K562 (cell line): ENCODE data around the gene ZDHHC3. TPM values are rescaled to one million over a fixed set of nuclear protein-coding genes. Genes with fewer than 3 reads are reported as not detected.

ENCODE experiments used
- ATAC-seq: fragments of 200-7000 bp; cut with Tn5 transposase; 3 replicates; pipeline ENCODE4 v1.9.1; 2020; ENCODE audit warnings: moderate library complexity
- BruUV-seq: library from RNA; stranded (reverse); fragments of 400-500 nt; replicated peaks from 2 replicates; lab custom pipeline; 2021; lab: Mats Ljungman, UMichigan
- CTCF ChIA-PET: fragments of 300-600 bp; formaldehyde crosslinking; extraction: SDS; loops from one replicate; lab custom pipeline; 2021; ENCODE audit warnings: low intra/inter-chr PET ratio; lab: Yijun Ruan, JAX
- POLR2A ChIA-PET: fragments of 300-600, 350-650 bp; sonication (Branson Sonifier 250); formaldehyde crosslinking; extraction: SDS; loops from one replicate; lab custom pipeline; 2021; ENCODE audit warnings: antibody characterized with exemption, inconsistent platforms; lab: Yijun Ruan, JAX
- DNase-seq, 4 experiments: peaks; one replicate each; pipeline versions ENCODE4 v3.0.0 to v3.0.0-alpha.2; 2011 to 2018; ENCODE audit warnings: low spot score in 3 of 4, mixed read lengths in 3 of 4; ENCODE audit errors: extremely low read depth in 1 of 4
- FAIRE-seq: peaks from 2 replicates; lab custom pipeline; 2011; peaks lifted over from hg19 to GRCh38; lab: Jason Lieb, UNC
- H2AFZ ChIP-seq: 2 replicates; pipeline ENCODE4 v1.6.0; 2011; ENCODE audit warnings: low read depth, low read length, control low read depth, inconsistent platforms
- H3K27ac ChIP-seq: fragments of 200-600 bp; 3 replicates; pipeline ENCODE4 v1.8.0; 2011; ENCODE audit warnings: low read depth, mild to moderate bottlenecking, control low read depth, inconsistent platforms, low read length, moderate library complexity, mixed read lengths; ENCODE audit errors: extremely low read depth
- H3K27me3 ChIP-seq, 2 experiments: fragments of 300-600 bp in 1 of 2; 2 replicates in 1 of 2; 3 replicates in 1 of 2; pipeline versions ENCODE4 v1.6.0 to v1.8.0; 2011; ENCODE audit warnings: inconsistent platforms in 2 of 2, low read length in 2 of 2, mild to moderate bottlenecking in 1 of 2, mixed read lengths in 1 of 2, moderate library complexity in 1 of 2; ENCODE audit not compliant: control insufficient read depth in 2 of 2, insufficient read depth in 2 of 2
- H3K36me3 ChIP-seq: fragments of 300-600 bp; 3 replicates; pipeline ENCODE4 v1.8.0; 2011; ENCODE audit warnings: mild to moderate bottlenecking, low read length, inconsistent platforms; ENCODE audit not compliant: control insufficient read depth, insufficient read depth
- H3K4me1 ChIP-seq, 2 experiments: fragments of 200-600 bp in 1 of 2; replicated peaks in 1 of 2; 2 replicates in 1 of 2; 3 replicates in 1 of 2; pipeline versions ENCODE4 v1.5.1 to v1.8.0; 2011; ENCODE audit warnings: inconsistent platforms in 2 of 2, low read length in 2 of 2, mild to moderate bottlenecking in 1 of 2, mixed read lengths in 1 of 2, moderate library complexity in 1 of 2; ENCODE audit not compliant: control insufficient read depth in 2 of 2, insufficient read depth in 2 of 2
- H3K4me2 ChIP-seq: 2 replicates; pipeline ENCODE4 v1.6.1; 2011; ENCODE audit warnings: low read length, control low read depth, inconsistent platforms, mixed read lengths; ENCODE audit not compliant: insufficient read depth
- H3K4me3 ChIP-seq: fragments of 200-600 bp; sonication (generic), shearing (Covaris generic); 2 replicates; pipeline ENCODE4 v1.5.1; 2016; ENCODE audit warnings: control low read depth, inconsistent platforms
- H3K79me2 ChIP-seq: fragments of 200-600 bp; 3 replicates; pipeline ENCODE4 v1.8.0; 2011; ENCODE audit warnings: low read length, inconsistent platforms; ENCODE audit not compliant: control insufficient read depth, insufficient read depth
- H3K9ac ChIP-seq, 2 experiments: 2 replicates each; pipeline versions ENCODE4 v1.6.0 to v1.6.1; 2011; ENCODE audit warnings: low read depth in 2 of 2, low read length in 2 of 2, control low read depth in 1 of 2, inconsistent platforms in 1 of 2, mild to moderate bottlenecking in 1 of 2, mixed read lengths in 1 of 2; ENCODE audit not compliant: insufficient read depth in 1 of 2
- H3K9me1 ChIP-seq: one replicate; pipeline ENCODE4 v1.6.0; 2011; ENCODE audit warnings: inconsistent platforms, mild to moderate bottlenecking, low read length, moderate library complexity; ENCODE audit not compliant: control insufficient read depth, insufficient read depth
- H3K9me3 ChIP-seq: replicated peaks from 2 replicates; pipeline ENCODE4 v1.5.1; 2011; ENCODE audit warnings: low read depth, low read length, inconsistent platforms; ENCODE audit not compliant: control insufficient read depth, insufficient read depth
- H4K20me1 ChIP-seq: replicated peaks from 2 replicates; pipeline ENCODE4 v1.6.1; 2011; ENCODE audit warnings: low read length, inconsistent platforms, mixed read lengths; ENCODE audit not compliant: control insufficient read depth, insufficient read depth
- ATF7 ChIP-seq: fragments of 450-650 bp; IDR thresholded peaks from 2 replicates; pipeline ENCODE4 v1.7.1; 2014; ENCODE audit warnings: mild to moderate bottlenecking, moderate library complexity
- CBFA2T3 ChIP-seq: fragments of 450-650 bp; IDR thresholded peaks from 2 replicates; pipeline ENCODE4 v1.6.1; 2017
- EWSR1 ChIP-seq: fragments of 450-650 bp; IDR thresholded peaks from 2 replicates; pipeline ENCODE4 v1.6.1; 2018; ENCODE audit warnings: borderline replicate concordance, mild to moderate bottlenecking, low read depth, moderate library complexity; ENCODE audit not compliant: partially characterized antibody
- HEY1 ChIP-seq: fragments of 250-450 bp; sonication (Bioruptor Pico); IDR thresholded peaks from 2 replicates; pipeline ENCODE4 v1.5.0; 2020; ENCODE audit warnings: mild to moderate bottlenecking, moderate library complexity, borderline replicate concordance
- JUNB ChIP-seq: fragments of 450-650 bp; formaldehyde crosslinking; conservative IDR thresholded peaks from 2 replicates; pipeline ENCODE4 v1.4.0; 2020; ENCODE audit warnings: mild to moderate bottlenecking
- NELFE ChIP-seq: IDR thresholded peaks from 2 replicates; pipeline ENCODE4 v1.6.1; 2011; ENCODE audit warnings: mild to moderate bottlenecking; ENCODE audit not compliant: insufficient read depth, insufficient read length
- NFATC3 ChIP-seq: fragments of 450-650 bp; IDR thresholded peaks from 2 replicates; pipeline ENCODE4 v1.6.1; 2017; ENCODE audit warnings: mild to moderate bottlenecking
- NFYB ChIP-seq: IDR thresholded peaks from 2 replicates; pipeline ENCODE4 v1.6.1; 2011; ENCODE audit warnings: mild to moderate bottlenecking, moderate library complexity; ENCODE audit not compliant: insufficient read length; ENCODE audit errors: extremely low read depth
- POLR3A ChIP-seq: IDR thresholded peaks from 2 replicates; pipeline ENCODE4 v1.6.1; 2011; ENCODE audit warnings: borderline replicate concordance, mild to moderate bottlenecking, moderate library complexity; ENCODE audit not compliant: insufficient read length, insufficient read depth; ENCODE audit errors: extremely low read depth
- SMAD1 ChIP-seq: fragments of 150-350 bp; IDR thresholded peaks from 2 replicates; pipeline ENCODE4 v1.6.1; 2014; ENCODE audit warnings: low read length, low read depth; ENCODE audit not compliant: partially characterized antibody
- ZNF311 ChIP-seq: fragments of 250-450 bp; sonication (Bioruptor Pico); IDR thresholded peaks from 2 replicates; pipeline ENCODE4 v1.4.0; 2020; ENCODE audit warnings: mild to moderate bottlenecking, moderate library complexity
- ZNF431 ChIP-seq: sonication (generic); formaldehyde crosslinking; IDR thresholded peaks from 2 replicates; pipeline ENCODE4 v1.8.0; 2022; ENCODE audit warnings: mild to moderate bottlenecking, missing genetic modification reagents
- WGBS: fragments of 100-300 bp; shearing (Covaris generic); methylation state at CpG from one replicate; pipeline ENCODE4 v1.1.6; 2016; ENCODE audit warnings: low coverage, mixed read lengths; ENCODE audit not compliant: insufficient coverage; ENCODE audit errors: missing lambda C conversion rate; 5-methylcytosine and 5-hydroxymethylcytosine counted together
- in situ Hi-C: fragments of 300-500 bp; cut with MboI; formaldehyde crosslinking; loops from 4 replicates; pipeline ENCODE4 v1.15.0; 2018; ENCODE audit warnings: inconsistent platforms, mixed read lengths
- intact Hi-C: fragments of 100-400 bp; cut with micrococcal nuclease; formaldehyde crosslinking; loops from 2 replicates; pipeline ENCODE4 v1.14.2; 2022
- polyA plus RNA-seq, 8 experiments: library from polyadenylated mRNA; depleted of rRNA in 4 of 8; stranded (reverse) in 5 of 8; unstranded in 3 of 8; fragments of >200 nt; fragmentation: Nextera tagmentation in 2 of 8; fragmentation: Illumina TruSeq in 1 of 8; extraction: Ambion mirVana in 2 of 8; extraction: Trizol in 1 of 8; gene quantifications; 2 replicates each; pipeline versions ENCODE4 v1.2.1 to v1.2.3, GENCODE V29; 2011 to 2014; ENCODE audit warnings: inconsistent platforms in 1 of 8, missing spikeins in 1 of 8
- total RNA-seq, 7 experiments: library from RNA; depleted of rRNA in 6 of 7; stranded (reverse); fragments of >200 nt in 6 of 7; fragmentation: Illumina TruSeq in 2 of 7; extraction: Trizol in 2 of 7; gene quantifications; 2 replicates each; pipeline versions ENCODE4 v1.2.1 to v1.2.3, GENCODE V29; 2011 to 2021; ENCODE audit warnings: low replicate concordance in 1 of 7
- TF ChIP-seq, protein P1 (sequence below): fragments of 450-650 bp; IDR thresholded peaks from 2 replicates; pipeline ENCODE4 v1.6.1; 2018; ENCODE audit warnings: mild to moderate bottlenecking, low read depth; ENCODE audit not compliant: partially characterized antibody
- TF ChIP-seq, protein P2 (sequence below): fragments of 200-400 bp; formaldehyde crosslinking; IDR thresholded peaks from 2 replicates; pipeline ENCODE4 v1.6.1; 2017; ENCODE audit warnings: mild to moderate bottlenecking, low read depth, low read length, moderate library complexity

The ZDHHC3 gene
- total and polyA plus RNA-seq, 9 of the 15 experiments (the other 6 are each of a cell fraction or from before 2014, with no cell fraction given) = 10.3 to 120 (median 67.2) TPM

DNA sequence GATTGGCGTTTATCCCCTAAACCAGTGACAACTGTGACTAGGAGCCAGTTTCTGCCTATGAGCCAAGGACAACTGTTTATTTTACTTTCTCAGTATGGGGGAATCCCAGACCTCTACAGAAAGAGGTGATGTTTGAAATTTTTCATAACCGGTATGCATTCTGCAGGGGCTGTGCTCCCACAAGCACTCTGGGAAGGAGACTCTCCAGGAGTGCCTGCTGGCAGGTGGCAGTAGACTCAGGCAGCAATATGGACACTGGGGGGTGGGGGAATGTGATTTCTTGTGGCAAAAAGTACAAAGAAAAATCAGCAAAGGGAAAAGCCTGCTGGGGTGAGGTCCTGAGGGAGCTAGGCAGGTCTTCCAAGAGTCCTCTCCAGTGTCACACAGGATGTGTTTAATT is 95.7 kb downstream of the ZDHHC3 start:
- Histone ChIP-seq H4K20me1 (0 out of 2 replicates have a peak, but pooled peaks cover 5% of the 10 kb centered on the region), H3K79me2 (no peaks in the 10 kb centered on the region)
- CTCF ChIA-PET = no interaction called here
- TF ChIP-seq, protein P1, sequence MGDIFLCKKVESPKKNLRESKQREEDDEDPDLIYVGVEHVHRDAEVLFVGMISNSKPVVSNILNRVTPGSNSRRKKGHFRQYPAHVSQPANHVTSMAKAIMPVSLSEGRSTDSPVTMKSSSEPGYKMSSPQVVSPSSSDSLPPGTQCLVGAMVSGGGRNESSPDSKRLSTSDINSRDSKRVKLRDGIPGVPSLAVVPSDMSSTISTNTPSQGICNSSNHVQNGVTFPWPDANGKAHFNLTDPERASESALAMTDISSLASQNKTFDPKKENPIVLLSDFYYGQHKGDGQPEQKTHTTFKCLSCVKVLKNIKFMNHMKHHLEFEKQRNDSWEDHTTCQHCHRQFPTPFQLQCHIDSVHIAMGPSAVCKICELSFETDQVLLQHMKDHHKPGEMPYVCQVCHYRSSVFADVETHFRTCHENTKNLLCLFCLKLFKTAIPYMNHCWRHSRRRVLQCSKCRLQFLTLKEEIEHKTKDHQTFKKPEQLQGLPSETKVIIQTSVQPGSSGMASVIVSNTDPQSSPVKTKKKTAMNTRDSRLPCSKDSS = no peak
- TF ChIP-seq CBFA2T3 (no peak), ATF7 (no peak), SMAD1 (no peak)
- TF ChIP-seq, all 486 proteins: peak for 0
- no peak overlapping the region for H3K4me3 ChIP-seq
- POLR2A ChIA-PET = no interaction called here
- H3K27me3 ChIP-seq = peaks cover 9 to 20% of the 10 kb centered on the region in 2 experiments
- in situ Hi-C loops (no loop called here), intact Hi-C loops (no loop called here)
- DNase-seq (no peak), FAIRE-seq (no peak), ATAC-seq (no peak)
- no peak overlapping the region for H3K4me2 ChIP-seq
- H3K4me1 ChIP-seq = no peaks in the 10 kb centered on the region
- no peaks in the 10 kb centered on the region for H3K9me1 ChIP-seq
- no peaks in the 10 kb centered on the region for H3K36me3 ChIP-seq
- WGBS = 2% methylated on average over 2 of the region's 2 CpGs
- H2AFZ ChIP-seq = no peak overlapping the region
- no TSS peak for BruUV-seq
- no peaks in the 10 kb centered on the region for H3K9me3 ChIP-seq
- no peak overlapping the region for H3K27ac ChIP-seq
- no peak overlapping the region for H3K9ac ChIP-seq

DNA sequence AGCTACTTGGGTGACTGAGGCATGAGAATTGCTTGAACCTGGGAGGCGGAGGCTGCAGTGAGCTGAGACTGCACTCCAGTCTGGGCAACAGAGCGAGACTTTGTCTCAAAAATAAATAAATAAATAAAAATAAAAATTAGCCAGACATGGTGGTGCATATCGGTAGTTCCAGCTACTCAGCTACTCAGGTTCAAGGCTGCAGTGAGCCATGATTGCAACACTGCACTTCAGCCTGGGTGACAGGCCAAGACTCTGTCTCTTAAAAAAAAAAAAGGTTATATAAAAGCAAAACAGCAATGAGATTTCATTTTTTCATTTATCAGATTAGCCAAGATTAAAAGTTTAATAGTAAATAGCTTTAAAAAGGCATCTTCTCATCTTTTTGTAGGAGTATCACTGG is 98.6 kb downstream of the ZDHHC3 start:
- FAIRE-seq = no peak
- WGBS = 21% methylated on average over 3 of the region's 3 CpGs
- no peak overlapping the region for H2AFZ ChIP-seq
- H3K9ac ChIP-seq = no peak overlapping the region
- POLR2A ChIA-PET = interaction anchor here (0.8 kb wide), 1 partner anchor 10 kb away, joined by 4 read pairs; no protein-coding TSS in a partner anchor
- ATAC-seq = no peak
- no peak overlapping the region for H3K27ac ChIP-seq
- CTCF ChIA-PET = no interaction called here
- no peak for DNase-seq
- BruUV-seq = no TSS peak
- H3K27me3 ChIP-seq = no peaks in the 10 kb centered on the region; a peak in 1 of 5 replicates
- H3K36me3 ChIP-seq = no peaks in the 10 kb centered on the region
- H4K20me1 ChIP-seq = no peaks in the 10 kb centered on the region
- in situ Hi-C loops = no loop called here
- no peak overlapping the region for H3K4me2 ChIP-seq
- no peaks in the 10 kb centered on the region for H3K9me3 ChIP-seq
- H3K4me3 ChIP-seq = no peak overlapping the region
- no peaks in the 10 kb centered on the region for H3K9me1 ChIP-seq
- H3K4me1 ChIP-seq = no peaks in the 10 kb centered on the region
- intact Hi-C loops = no loop called here
- no peaks in the 10 kb centered on the region for H3K79me2 ChIP-seq
- TF ChIP-seq ZNF311 (no peak), NFYB (no peak), NELFE (no peak), POLR3A (no peak), HEY1 (CRISPR knock-in tag) (no peak), EWSR1 (no peak), NFATC3 (no peak), JUNB (CRISPR knock-in tag) (no peak), ZNF431 (no peak)
- TF ChIP-seq, protein P2, sequence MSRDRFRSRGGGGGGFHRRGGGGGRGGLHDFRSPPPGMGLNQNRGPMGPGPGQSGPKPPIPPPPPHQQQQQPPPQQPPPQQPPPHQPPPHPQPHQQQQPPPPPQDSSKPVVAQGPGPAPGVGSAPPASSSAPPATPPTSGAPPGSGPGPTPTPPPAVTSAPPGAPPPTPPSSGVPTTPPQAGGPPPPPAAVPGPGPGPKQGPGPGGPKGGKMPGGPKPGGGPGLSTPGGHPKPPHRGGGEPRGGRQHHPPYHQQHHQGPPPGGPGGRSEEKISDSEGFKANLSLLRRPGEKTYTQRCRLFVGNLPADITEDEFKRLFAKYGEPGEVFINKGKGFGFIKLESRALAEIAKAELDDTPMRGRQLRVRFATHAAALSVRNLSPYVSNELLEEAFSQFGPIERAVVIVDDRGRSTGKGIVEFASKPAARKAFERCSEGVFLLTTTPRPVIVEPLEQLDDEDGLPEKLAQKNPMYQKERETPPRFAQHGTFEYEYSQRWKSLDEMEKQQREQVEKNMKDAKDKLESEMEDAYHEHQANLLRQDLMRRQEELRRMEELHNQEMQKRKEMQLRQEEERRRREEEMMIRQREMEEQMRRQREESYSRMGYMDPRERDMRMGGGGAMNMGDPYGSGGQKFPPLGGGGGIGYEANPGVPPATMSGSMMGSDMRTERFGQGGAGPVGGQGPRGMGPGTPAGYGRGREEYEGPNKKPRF = no peak
